ENCODE results near the gene TREML2.

- TF ChIP-seq CTCF (IDR thresholded peaks at IDR 0.05) = no peak
- TF ChIP-seq POLR2A (IDR thresholded peaks at IDR 0.05) = no peak
These were observed 38.9 kb downstream of the TREML2 start for GRCh38 chr6:41161851-41162552.

All from vagina (tissue), 2 donors.